Measurements from ENCODE around the gene HECW1. TPM values are rescaled to one million over a fixed set of nuclear protein-coding genes. Genes with fewer than 3 reads are reported as not detected.

Gene HECW1
- total and polyA plus RNA-seq, 2 of the 8 experiments (the other 6 are each of a cell fraction or from before 2014, with no cell fraction given) = 2.9 to 12.7 TPM

DNA sequence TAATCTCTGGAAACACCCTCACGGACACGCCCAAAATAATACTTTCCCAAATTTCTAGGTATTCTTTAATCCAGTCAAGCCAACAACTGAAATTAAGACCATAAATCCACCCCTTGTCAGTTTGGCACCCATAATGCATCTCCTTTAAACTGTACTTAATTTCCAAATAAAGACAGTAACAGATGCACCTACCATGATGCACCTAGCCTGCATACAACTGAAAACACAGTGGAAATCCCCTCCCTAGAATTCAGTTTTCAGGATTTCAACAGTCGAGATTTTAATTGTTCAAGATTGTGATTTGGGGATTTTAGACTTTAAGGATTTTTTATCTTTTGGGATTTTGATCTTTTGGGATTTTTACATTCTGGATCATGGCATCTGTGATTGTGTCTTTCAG, 487.6 kb downstream of the HECW1 start:
- ChIA-PET CTCF (ENCODE audit: partially characterized antibody) (no interaction called here), POLR2A (ENCODE audit: partially characterized antibody) (no interaction called here)
- Histone ChIP-seq H2BK12ac (ENCODE audit: low read depth, low read length) (no peak overlapping the region), H3K4me2 (ENCODE audit: insufficient read depth in 1 of 2, low read depth in 2 of 2, low read length in 2 of 2) (no peak overlapping the region), H2BK120ac (replicated peaks; ENCODE audit: low read depth, low read length) (no peak overlapping the region), H3K4ac (replicated peaks; ENCODE audit: insufficient read length, low read depth, low read length) (no peak overlapping the region), H3K18ac (ENCODE audit: extremely low read depth, low read length) (no peak overlapping the region), H4K91ac (replicated peaks; ENCODE audit: insufficient read length, low read length) (no peak overlapping the region), H3K79me1 (ENCODE audit: low read depth, low read length) (no peaks in the 10 kb centered on the region), H3K79me2 (ENCODE audit: control insufficient read depth in 1 of 2, insufficient read depth in 2 of 2, low read length in 2 of 2) (no peaks in the 10 kb centered on the region), H2AK5ac (ENCODE audit: low read depth, low read length) (no peak overlapping the region), H2BK20ac (ENCODE audit: low read length) (no peak overlapping the region), H3K56ac (replicated peaks; ENCODE audit: insufficient read length, low read depth, low read length) (no peak overlapping the region), H3K14ac (ENCODE audit: insufficient read length) (no peak overlapping the region), H3K4me3 (ENCODE audit: extremely low read depth in 1 of 4, insufficient read depth in 2 of 4, low read depth in 3 of 4, low read length in 4 of 4) (no peak overlapping the region), H3K9me3 (ENCODE audit: insufficient read depth in 2 of 2, low read depth in 1 of 2, low read length in 1 of 2) (no peaks in the 10 kb centered on the region), H2AFZ (ENCODE audit: low read length) (no peak overlapping the region), H3K9ac (replicated peaks in 1 of 4; ENCODE audit: extremely low read depth in 1 of 4, low read depth in 3 of 4, low read length in 3 of 4) (no peak overlapping the region), H4K8ac (ENCODE audit: extremely low read depth, insufficient read depth, low read length) (no peak overlapping the region), H3K4me1 (replicated peaks in 1 of 4; ENCODE audit: control insufficient read depth in 3 of 4, insufficient read depth in 4 of 4, low read length in 3 of 4) (peaks cover 0 to 6% (median 2%) of the 10 kb centered on the region in 4 experiments; a peak in 4 of 7 replicates), H4K5ac (ENCODE audit: insufficient read length, low read depth, low read length) (no peak overlapping the region), H3K27me3 (replicated peaks in 1 of 4; ENCODE audit: control insufficient read depth in 3 of 4, extremely low read depth in 1 of 4, insufficient read depth in 3 of 4, low read length in 3 of 4) (no peaks in the 10 kb centered on the region), H3K36me3 (ENCODE audit: control insufficient read depth in 2 of 4, insufficient read depth in 4 of 4, low read length in 3 of 4) (peaks cover 0 to 4% (median 0%) of the 10 kb centered on the region in 4 experiments; a peak in 3 of 8 replicates), H3K23me2 (ENCODE audit: low read depth, low read length) (no peaks in the 10 kb centered on the region), H3K23ac (ENCODE audit: insufficient read length) (no peak overlapping the region), H2BK15ac (ENCODE audit: low read length) (no peak overlapping the region), H4K20me1 (replicated peaks in 1 of 2; ENCODE audit: control insufficient read depth in 1 of 2, insufficient read depth in 2 of 2, low read length in 2 of 2) (no peaks in the 10 kb centered on the region), H2BK5ac (ENCODE audit: low read depth, low read length) (no peak overlapping the region), H3K27ac (ENCODE audit: low read depth, low read length) (no peak overlapping the region)
- FAIRE-seq = no peak
- TF ChIP-seq JUND (IDR thresholded peaks at IDR 0.05; ENCODE audit: low read length) (no peak), FOSL1 (IDR thresholded peaks at IDR 0.05; ENCODE audit: insufficient read depth, low read depth, low read length) (no peak), NANOG (IDR thresholded peaks at IDR 0.05; ENCODE audit: insufficient read depth, low read depth, low read length, poor library complexity, severe bottlenecking) (no peak), BRCA1 (IDR thresholded peaks at IDR 0.05; ENCODE audit: low read depth, low read length) (no peak), JUN (IDR thresholded peaks at IDR 0.05; ENCODE audit: low read depth, low read length) (no peak), TCF12 (IDR thresholded peaks at IDR 0.05; ENCODE audit: low read depth, low read length) (no peak), SUZ12 (IDR thresholded peaks at IDR 0.05; ENCODE audit: low read length) (no peak), ASH2L (IDR thresholded peaks at IDR 0.05; ENCODE audit: low read length) (no peak)
- DNase-seq (ENCODE audit: low read depth in 1 of 2, low spot score in 2 of 2) = no peak
- 95% methylated on average over 3 of the region's 3 CpGs; no CpG with 5 or more reads in 1 of the 2 experiments for WGBS, 2 experiments (ENCODE audit: extremely low coverage in 1 of 2, insufficient coverage in 1 of 2, insufficient read length in 1 of 2, insufficient replicate concordance in 2 of 2, low coverage in 1 of 2, low lambda C conversion rate in 2 of 2, missing lambda C conversion rate in 1 of 2)

Data from H1 (cell line).